ENCODE results near the gene SCP2.
"Not testable (repeated sequence)": the region's sequence is repeated elsewhere in the genome, so short reads cannot be mapped to it uniquely, and the experiment has no call there.

The SCP2 gene

GRCh38 chr1:52916241-52916975 lies 10.7 kb upstream of the SCP2 start:
- in situ Hi-C loops (cut with HindIII; ENCODE audit: low sequenced_read_pairs): no loop called here

- in situ Hi-C loops (cut with HindIII; ENCODE audit: low sequenced_read_pairs): no loop called here
Observed at GRCh38 chr1:52917156-52917555, 9.9 kb upstream of the SCP2 start.

- in situ Hi-C loops (cut with HindIII; ENCODE audit: low sequenced_read_pairs): no loop called here
Observed at GRCh38 chr1:52917581-52917980, 9.5 kb upstream of the SCP2 start.

- in situ Hi-C loops (cut with HindIII; ENCODE audit: low sequenced_read_pairs): no loop called here
Observed at GRCh38 chr1:52918201-52918600, 8.9 kb upstream of the SCP2 start.

- in situ Hi-C loops (cut with HindIII; ENCODE audit: low sequenced_read_pairs): no loop called here
Observed at GRCh38 chr1:52919051-52919722, 7.9 kb upstream of the SCP2 start.

- in situ Hi-C loops (cut with HindIII; ENCODE audit: low sequenced_read_pairs): no loop called here
Observed at GRCh38 chr1:52919723-52920483, 7.2 kb upstream of the SCP2 start.

GRCh38 chr1:52920791-52921291 lies 6.2 kb upstream of the SCP2 start:
- in situ Hi-C loops (cut with HindIII; ENCODE audit: low sequenced_read_pairs): no loop called here

- in situ Hi-C loops (cut with HindIII; ENCODE audit: low sequenced_read_pairs): no loop called here
Observed at GRCh38 chr1:52925571-52926005, 1.5 kb upstream of the SCP2 start.

GRCh38 chr1:52926864-52927211 lies 238 bp upstream of the SCP2 start:
- in situ Hi-C loops (cut with HindIII; ENCODE audit: low sequenced_read_pairs): no loop called here

GRCh38 chr1:52928015-52928404 lies 934 bp downstream of the SCP2 start:
- in situ Hi-C loops (cut with HindIII; ENCODE audit: low sequenced_read_pairs): no loop called here

- in situ Hi-C loops (cut with HindIII; ENCODE audit: low sequenced_read_pairs): no loop called here
Observed at GRCh38 chr1:52929019-52929418, 1.9 kb downstream of the SCP2 start.

- in situ Hi-C loops (cut with HindIII; ENCODE audit: low sequenced_read_pairs): no loop called here
Observed at GRCh38 chr1:52937433-52938182, 10.5 kb downstream of the SCP2 start.

GRCh38 chr1:52938183-52938451 lies 11.0 kb downstream of the SCP2 start:
- in situ Hi-C loops (cut with HindIII; ENCODE audit: low sequenced_read_pairs): no loop called here

GRCh38 chr1:52943876-52944416 lies 16.9 kb downstream of the SCP2 start:
- in situ Hi-C loops (cut with HindIII; ENCODE audit: low sequenced_read_pairs): no loop called here

- in situ Hi-C loops (cut with HindIII; ENCODE audit: low sequenced_read_pairs): no loop called here
Observed at GRCh38 chr1:52944566-52944965, 17.5 kb downstream of the SCP2 start.

GRCh38 chr1:52947490-52947889 lies 20.4 kb downstream of the SCP2 start:
- in situ Hi-C loops (cut with HindIII; ENCODE audit: low sequenced_read_pairs): no loop called here

GRCh38 chr1:52949602-52950001 lies 22.5 kb downstream of the SCP2 start:
- in situ Hi-C loops (cut with HindIII; ENCODE audit: low sequenced_read_pairs): not testable (repeated sequence)

GRCh38 chr1:52952112-52952511 lies 25.0 kb downstream of the SCP2 start:
- in situ Hi-C loops (cut with HindIII; ENCODE audit: low sequenced_read_pairs): no loop called here

GRCh38 chr1:52955129-52955970 lies 28.3 kb downstream of the SCP2 start:
- in situ Hi-C loops (cut with HindIII; ENCODE audit: low sequenced_read_pairs): no loop called here

- in situ Hi-C loops (cut with HindIII; ENCODE audit: low sequenced_read_pairs): no loop called here
Observed at GRCh38 chr1:52963101-52963500, 36.0 kb downstream of the SCP2 start.
